NCI-H1092 treated with DMSO at 0.1 percent for 48 hours (cell line): ENCODE data around the gene TTLL12.
A peak's percentile ranks its signal among the peaks of the same experiment; 100 is the strongest.

ENCODE experiments used
- DNase-seq: peaks from one replicate; lab custom pipeline; 2025; lab: John Stamatoyannopoulos, UW

Gene TTLL12

DNA sequence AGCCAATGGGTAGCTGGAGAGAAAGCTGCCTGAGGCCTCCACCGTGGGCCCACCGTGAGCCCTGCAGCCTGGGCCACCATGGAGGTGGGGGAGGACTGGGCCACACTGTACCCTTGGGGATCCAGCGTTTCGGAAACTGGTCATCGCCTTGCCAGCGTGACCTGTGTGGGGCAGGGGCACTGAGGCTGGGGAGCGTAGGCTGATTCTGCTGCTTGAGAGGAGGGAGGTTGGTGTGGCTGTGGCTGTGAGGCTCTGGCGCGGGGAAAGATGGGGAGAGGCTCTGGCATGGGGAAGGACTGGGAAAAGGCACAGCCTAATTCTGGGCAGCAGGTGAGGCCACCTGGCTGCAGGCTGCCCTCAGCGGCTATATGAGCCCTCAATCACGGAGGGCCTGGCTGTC is 12.6 kb upstream of the TTLL12 start:
- DNase-seq, result no peak

DNA sequence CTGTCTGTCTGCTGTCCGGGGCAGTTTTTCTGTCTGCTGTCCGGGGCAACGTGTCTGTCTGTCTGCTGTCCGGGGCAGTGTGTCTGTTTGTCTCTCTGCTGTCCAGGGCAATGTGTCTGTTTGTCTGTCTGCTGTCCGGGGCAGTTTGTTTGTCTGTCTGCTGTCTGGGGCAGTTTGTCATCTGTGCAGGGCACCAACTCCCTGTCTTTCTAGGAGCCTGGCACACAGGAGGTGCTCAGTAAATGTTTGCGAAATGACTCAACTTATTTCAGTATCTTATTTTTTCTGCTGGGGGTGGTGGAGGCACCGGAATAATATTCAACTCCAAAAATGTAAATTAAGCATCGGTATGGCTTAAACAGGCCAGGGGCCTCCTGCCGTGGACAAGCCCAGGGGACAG is 12.0 kb upstream of the TTLL12 start:
- no peak for DNase-seq

DNA sequence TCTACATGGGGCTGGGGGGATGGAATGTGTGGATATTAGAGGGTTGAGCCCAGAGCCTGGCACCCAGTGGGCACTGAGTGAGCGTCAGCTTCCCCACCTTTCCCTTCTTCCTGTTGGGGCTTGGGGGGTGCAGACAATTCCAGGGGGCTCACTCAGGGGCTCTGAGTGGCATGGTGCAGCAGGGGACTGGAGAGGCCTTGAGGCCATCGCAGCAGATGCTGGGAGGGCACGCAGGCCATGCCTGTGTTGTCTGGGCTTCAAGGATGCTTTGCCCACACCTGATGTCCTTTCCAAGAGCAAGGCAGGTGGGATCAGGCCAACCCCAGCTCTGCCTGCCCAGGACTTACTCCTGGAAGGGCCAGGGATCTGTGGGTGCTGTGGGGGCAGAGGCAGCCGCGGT is 11.2 kb upstream of the TTLL12 start:
- DNase-seq, result no peak

DNA sequence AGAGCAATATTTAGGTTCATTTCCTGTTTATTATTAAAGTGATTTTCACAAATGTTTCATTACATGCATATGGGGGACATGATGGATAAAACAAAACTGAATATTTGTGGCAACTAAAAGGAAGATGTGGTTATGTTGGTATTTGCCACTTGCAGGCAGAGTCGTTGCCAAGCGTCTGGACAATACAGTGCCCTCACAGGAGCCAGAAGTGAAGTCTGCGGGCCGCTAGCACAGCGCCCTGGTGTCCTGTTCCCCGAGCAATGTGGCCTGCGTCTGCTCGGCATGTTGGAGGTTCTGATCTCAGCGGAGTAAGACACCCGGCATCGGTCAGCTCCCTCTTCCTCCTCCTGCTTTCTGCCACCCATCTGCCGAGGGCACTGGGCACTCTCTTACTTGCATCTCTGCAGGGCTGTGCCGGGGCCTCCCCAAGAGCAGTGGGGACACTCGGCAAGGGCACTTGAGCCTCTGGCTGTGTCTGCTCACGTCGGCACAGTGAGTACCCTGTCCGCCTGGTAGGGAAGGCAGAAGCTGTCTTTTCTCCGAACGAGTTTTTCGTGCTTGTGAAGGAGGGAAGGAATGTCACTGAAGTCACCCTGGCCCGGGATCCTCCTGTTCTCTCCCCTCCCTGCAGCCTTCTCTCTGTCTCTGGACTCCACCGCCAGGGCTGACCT is 10.5 kb upstream of the TTLL12 start:
- DNase-seq, result no peak

DNA sequence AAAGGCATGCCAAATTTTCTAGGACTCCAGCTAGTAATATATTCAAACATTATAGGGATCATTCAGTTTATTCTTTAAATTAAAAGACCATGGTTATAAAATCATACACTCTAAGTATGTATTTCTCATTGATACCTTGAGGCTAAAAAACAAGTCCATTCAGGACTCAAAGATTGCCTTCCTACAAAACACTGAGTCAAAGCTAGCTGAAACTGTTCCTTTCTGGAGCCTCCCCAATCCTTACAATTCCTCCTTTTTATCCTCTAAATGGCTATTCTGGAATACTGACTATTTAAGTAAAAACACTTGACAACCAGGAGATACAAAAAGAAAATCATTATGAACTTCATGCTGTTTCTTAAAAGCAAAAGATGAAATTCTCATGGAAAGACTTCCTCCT is 4.9 kb upstream of the TTLL12 start:
- DNase-seq, result no peak

DNA sequence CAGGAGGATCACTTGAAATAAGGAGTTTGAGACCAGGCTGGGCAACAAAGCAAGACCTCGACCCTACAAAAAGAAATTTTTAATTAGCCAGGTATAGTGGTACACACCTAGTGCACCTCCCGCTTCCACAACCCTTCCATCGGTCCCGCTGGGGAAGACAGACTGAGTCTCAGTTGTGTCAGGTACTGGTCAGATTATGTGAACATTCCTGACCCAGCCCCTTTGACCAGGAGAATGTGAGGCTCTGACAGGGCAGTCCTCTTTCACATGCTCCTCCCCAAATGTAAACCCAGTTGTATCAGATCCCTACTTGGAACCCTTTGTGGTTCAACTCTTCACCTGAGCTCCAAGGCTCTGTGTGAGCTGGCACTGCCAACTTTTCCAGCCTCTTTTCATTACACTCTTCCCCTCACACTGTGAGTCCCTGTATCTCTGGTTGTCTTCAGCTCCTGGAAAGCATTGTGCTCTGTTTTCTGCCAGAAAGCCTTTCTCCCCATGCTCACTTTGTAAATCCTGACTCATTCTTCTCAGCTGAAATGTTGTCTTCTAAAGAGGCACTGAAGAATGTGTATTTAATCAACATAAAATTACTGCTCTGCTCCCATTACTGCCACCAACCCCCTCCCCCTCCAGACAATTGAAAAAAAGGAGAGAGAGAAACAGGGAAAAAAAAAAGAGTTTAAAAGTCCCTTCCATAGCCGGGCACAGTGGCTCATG is 2.1 kb upstream of the TTLL12 start:
- no peak for DNase-seq

DNA sequence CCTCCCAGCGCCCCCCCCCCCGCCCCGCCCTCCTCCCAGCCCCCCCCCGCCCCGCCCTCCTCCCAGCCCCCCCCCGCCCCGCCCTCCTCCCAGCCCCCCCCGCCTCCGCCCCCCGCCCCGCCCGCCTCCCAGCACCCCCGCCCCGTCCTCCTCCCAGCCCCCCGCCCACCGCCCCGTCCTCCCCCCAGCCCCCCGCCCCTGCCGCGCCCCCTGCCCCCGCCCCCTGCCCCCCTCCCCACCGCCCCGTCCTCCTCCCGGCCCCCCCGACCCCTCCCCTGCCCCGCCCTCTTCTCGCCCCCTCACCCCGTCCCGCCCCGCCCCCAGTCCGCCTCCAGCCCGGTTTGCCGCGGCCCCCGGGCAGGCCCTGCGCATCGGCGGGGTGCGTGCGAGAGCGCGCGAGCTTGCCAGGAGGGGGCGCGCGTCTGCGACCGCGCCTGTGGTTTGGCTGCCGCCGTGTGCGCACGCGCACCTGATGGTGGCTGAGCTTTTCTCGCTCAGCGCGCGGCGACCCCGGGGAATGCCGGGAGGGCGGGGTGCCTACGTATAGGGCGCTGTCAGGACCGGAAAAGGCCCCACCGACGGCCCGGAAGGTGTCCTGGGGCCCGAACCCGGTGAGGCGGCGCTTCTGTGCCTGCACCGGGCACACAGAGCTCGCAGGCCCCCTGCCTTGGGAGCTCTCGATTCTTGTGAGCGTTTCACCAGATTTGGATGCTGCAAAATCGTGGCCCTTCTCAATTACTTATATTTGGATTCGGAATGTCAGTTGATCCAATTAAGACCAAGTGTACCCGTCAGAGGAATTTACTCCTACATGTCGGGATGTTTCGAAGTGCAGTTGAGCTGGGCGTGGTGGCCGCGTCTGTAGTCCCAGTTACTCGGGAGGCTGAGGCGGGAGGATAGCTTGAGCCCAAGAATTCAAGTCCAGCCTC is 501 bp upstream of the TTLL12 start:
- peak; percentile 55 for DNase-seq

DNA sequence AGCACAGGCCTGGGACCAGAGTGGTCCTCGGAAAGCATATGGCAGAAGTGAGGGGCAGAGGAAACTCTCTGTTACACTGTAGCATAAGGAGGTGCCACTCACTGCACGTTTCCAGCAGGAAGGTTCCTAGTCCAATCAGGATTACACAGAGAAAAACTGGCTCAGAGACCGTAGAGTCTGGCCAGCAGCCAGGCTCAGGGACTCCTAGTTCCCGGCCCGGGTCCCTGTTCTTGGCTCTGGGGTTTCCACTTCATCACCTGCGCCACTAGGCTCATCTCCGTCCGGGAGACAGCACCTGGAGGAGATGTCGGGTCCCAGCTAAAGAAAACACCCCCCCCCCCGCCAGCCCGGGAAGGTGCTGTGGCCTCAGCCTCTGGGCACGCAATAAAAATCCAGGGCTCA is 1.1 kb downstream of the TTLL12 start:
- peak; percentile 8 for DNase-seq

DNA sequence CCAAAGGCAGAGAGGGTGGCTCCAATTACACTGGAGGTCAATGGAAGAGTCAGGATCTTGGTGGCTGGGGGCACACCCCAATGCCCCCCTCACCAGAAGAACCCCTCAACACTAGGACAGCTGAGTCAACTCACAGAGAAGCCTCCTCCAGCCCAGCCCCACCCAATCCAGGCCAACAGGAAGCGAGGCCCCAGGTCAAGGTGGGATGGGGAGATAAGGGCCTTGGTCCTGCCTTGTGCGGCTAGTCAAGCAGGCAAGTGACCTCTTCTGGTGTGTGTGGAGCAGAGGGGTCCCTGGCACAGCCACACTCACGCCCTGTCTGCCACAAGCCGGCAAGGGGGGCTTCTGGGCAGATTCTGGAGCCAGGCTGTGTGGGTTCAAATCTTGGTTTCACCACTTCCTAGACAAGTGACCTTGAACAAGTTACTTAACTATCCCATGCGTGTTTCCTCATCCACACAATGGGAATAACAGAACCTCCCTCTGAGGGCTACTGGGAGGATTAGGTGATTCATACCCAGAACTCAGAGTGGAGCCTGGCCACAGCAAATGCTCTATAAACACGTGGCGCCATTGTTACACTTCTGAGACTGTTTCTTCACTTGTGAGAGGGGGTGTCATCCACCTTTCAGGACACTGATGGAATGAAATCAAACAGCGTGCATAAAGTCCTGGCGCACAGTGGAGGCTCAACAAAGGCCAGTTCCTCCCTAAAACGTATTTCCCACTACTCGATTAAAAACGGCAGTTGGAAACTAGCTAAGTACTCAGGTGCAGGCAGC is 3.2 kb downstream of the TTLL12 start:
- no peak for DNase-seq

DNA sequence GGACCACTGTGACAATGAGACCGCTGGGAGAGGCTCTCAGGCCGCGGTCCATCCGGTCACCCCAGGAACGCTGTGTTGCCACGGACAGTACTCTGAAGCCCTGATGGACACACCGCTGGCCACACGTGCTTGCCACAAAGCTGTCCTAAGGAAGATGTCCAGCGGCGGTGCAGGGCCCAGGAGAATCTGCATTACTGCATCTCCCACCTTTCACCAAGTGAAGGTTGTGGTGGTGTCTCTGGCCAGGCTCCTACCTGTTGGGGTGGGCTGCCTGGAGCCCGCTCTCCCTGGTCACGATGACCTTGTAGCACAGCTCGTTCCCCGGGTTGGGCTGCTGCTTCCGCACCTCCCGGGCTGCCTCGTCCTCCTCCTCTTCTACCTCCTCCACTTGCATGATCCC is 4.2 kb downstream of the TTLL12 start:
- DNase-seq, result no peak

DNA sequence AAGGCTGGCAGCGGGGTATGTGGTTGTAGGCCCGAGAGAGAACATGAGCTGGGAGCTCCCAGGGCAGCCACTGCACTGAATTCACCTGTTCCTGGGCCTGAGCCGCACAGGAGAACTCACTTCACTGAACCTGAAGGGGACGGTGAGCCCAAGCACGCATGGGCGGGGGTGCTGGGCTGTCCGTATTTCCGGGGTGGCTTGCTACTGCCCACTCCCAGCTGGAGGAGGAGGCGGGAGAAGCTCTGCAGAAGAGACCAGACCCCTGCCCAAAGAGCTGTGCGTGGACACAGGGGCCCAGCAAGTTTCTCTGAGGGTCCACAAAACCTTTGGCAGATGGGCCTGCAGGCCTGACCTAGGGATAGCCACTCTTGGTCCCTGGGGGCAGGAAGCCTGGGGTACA is 4.8 kb downstream of the TTLL12 start:
- DNase-seq, result no peak

DNA sequence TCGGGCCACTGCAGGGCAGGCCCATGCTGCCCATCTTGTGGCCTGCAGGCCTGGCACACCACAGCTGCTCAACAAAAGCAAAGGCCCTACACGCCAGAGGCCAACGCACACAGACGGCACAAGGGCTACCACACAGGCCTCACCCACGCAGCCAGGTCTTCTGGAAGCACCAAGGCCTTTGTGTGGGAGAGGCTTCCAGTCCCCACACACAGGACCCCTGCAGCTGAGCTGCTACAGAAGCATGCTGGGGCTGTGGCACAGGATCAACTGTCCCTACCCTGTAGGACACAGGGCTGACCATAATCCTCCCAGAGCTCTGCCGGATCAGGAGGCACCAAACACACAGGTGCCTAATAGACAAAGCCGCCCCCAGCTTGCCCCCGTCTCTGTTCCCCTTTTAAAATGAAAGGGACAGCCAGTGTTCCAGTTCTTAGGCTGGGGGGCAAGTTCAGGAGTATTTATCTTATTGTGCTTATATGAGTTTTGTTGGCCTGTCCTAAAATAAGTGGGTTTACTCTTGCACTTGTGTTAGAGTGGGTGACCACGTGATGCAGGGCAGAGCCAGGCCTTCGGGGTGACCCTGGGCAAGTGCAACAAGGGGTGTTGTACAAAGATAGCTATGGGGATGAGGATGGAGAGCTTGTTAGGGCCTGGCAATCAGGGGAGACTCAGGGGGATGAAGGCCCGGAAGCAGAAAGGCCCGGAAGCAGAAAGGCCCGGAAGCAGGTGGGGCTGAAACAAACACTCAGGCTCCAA is 5.4 kb downstream of the TTLL12 start:
- no peak for DNase-seq

DNA sequence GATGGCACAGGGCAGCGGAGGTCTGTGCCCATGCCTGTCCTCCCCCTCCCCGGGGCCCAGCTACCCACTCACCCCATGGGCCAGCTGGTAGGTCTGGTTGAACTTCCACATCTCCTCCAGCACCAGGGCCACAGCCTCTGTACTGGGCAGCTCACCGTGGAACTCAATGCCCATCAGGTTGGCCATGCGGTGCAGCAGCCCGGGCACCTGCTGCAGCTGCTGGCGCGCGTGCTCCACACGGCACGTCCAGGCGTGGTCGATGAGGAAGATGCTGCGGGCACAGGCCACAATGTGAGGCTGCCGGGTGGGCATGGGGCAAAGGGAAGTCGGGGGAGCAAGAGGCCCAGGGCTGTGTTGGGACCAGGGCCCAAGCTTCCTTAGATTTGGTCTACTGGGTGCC is 6.3 kb downstream of the TTLL12 start:
- DNase-seq, result no peak

DNA sequence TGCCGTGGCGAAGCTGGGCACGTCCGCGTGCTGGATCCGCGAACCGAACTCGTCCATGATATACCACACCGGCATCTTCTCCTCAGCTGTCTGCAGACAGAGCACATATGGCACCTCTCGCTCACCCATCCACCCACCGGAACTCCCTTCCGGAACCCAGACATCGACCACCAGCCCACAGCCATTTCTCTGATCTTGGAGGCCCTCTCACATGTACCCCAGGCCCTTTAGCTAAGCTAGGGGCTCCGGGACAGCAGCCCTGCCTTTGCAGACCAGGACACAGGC is 7.1 kb downstream of the TTLL12 start:
- no peak for DNase-seq

DNA sequence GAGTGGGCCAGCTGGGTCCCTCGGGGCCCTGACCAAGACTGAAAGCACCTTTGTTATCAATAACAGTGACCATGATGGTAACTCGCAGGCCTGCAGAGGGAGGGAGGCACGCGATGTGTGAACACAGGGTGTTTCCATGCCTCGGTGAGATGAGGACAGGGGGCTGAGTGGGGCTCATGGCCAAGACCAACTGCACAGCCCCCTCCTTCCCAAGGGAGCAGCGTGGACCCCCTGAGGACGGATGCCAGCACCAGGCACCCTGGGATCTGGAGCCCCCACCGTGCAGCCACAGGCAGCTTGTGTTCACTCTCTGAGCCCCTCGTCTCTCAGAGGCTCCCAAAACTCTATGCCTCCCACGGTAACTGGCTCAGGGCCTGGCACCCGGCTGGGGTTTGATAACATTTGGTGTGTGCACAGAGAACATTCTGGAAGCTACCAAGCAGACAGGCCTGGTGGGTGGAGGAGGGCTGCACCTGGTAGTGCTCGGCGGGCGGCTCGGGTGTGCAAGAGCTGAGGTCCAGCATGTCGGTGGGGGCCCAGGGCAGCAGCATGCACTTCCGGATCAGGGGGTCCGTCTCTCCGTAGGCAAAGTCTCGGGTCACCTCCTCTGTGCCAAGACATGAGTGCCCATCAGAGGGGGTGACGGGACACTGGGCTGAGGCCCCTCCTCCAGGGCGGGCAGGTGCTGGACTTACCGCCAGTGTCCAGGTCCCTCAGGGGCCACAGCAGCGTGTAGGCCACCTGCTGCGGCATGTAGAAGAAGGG is 7.6 kb downstream of the TTLL12 start:
- DNase-seq, result no peak

DNA sequence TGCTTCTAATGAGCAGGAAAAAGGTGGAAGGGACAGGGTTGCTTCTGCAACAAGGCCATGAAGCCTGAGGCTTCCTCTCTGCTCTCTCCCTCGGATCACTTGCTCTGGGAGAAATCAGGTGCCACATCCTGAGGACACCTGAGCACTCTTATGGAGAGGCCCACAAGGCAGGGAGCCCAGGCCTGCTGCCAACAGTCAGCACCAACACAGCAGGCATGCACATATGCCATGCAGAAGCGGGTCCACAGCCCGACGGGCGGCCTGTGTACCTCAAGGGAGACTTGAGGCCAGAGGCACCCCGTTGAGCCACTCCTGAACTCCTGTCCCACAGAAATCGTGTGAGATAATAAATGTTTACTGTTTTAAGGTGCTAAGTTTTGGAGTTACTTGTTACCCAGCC is 9.5 kb downstream of the TTLL12 start:
- no peak for DNase-seq

DNA sequence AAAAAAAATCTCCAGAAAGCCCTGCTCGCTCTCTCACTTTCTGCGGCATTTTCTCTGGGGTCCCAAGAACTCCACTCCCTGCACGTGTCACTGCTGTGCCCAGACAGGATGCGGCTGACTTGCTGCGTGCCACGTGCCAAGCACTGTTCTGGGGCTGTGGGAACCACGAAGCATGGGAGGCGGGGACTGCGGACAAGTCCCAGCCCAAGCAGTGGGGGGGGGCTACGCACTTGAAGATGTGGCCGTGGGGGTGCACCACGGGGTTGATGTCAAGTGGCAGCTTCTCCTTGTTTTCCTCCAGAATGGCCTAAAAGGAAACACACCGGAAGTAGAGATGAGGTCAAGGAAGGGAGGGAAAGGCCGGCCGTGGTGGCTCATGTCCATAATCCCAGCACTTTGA is 10.8 kb downstream of the TTLL12 start:
- no peak for DNase-seq

DNA sequence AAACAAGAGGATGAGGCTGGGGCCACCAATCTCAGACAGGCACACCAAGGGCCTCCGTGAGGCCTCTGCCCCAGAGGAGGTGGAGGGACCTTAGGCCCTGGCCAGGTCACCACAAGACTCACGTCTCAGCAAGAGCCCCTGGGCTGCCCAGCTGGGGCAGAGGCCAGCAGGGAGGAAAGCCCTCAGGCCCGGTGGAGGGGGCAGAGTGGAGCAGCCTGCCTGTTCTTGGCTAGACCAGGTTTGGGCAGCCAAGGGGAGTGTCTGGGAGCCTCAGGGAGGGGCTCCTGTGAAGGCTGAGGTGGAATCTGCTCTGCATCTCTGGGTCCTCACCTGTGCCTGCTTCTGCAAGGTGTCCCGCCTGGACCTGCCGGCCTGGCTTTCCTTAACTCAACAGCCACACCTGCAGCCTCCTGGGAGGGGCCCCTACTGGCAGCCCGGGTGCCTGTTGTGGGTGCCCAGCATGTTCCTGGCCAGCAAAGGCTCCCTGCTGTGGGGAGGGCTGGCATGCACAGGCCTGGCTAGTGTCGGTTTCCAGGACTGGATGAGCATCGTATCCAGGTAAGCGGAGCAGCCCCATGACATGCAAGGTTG is 11.9 kb downstream of the TTLL12 start:
- DNase-seq, result no peak

DNA sequence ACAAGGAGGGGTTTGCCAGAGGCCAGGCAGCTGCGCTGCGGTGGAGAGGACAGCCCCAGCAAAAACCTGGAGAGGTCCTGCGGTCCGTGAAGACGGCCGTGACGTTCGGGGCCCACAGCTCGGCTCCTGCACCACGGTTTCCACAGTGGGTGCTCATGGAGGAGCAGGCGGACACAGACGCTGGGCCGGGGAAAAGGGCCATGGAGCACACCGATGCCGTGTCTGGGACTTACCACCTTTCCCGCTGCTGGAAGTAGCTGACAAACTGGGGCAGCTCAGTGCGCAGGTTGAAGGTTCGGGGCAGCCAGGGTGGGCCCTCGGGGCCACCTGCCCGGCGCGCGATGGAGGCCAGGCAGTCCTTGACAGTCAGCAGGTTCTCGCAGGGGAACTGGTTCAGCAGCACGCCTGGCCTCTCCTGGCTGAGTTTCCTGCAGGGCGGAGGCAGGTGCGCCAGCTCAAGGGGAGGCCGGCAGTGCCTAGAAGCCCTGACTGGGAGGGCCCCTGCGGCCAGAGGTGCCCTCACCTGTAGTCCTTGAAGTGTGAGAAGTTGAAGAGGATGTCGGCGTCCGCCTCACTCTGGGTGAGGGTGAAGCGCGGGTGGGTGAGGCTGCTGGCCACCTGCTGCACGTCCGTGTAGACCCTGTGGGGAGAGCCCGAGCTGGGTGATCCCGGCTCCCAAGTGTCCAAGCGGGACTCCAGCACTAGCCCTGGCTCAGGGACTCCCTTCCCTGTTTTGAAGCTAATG is 12.8 kb downstream of the TTLL12 start:
- DNase-seq, result no peak

DNA sequence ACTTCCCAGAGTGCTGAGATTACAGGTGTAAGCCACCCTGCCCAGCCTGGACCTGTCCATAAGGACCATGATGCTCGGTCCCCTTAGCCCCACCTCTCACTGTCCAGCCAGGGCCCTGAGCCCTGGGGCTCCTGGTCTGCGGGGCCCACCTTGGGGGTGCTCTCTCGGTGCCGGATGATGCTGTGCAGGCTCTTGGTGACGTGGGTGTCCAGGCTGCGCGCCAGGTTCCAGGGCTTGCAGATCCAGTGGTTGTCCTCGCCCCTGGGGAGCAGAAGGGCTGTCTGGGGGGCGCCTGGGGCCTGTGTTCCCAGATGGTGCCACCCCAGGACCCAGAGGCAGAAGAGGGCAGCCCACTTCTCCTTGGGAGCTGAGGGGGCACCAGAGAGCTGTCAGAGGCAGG is 13.4 kb downstream of the TTLL12 start:
- DNase-seq, result no peak
